ENCODE measurements around the gene FRY.
A peak's percentile ranks its signal among the peaks of the same experiment; 100 is the strongest.

The FRY gene

DNA sequence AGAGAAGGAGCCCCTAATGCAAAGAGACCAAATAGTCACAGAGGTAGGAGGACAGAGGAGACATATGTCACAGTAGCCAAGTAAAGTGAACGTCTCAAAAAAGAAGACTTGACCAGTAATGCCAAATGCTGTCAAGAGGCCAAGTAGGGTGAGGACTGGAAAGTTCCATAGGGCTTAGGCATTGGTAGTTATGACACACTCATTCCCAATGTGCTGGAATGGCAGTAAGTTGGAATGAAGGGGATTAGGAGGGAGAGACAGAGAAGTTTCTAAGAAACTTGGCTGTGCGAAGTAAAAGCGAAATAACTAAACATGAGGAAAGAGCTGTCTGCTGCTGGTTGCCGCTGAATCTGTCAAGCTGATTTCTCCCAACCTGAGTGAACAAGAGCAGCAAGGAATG is 14.9 kb upstream of the FRY start:
- no peak for DNase-seq

GRCh38 chr13:32017474-32017873 is 14.1 kb upstream of the FRY start:
- peak; percentile 53 to 80 (median 73) for DNase-seq

- peak in 3 of 4 experiments; percentile 41 to 60 (median 57) for DNase-seq
Observed at GRCh38 chr13:32019612-32020233, 11.9 kb upstream of the FRY start.

GRCh38 chr13:32021785-32022184 is 9.8 kb upstream of the FRY start:
- no peak for DNase-seq

DNA sequence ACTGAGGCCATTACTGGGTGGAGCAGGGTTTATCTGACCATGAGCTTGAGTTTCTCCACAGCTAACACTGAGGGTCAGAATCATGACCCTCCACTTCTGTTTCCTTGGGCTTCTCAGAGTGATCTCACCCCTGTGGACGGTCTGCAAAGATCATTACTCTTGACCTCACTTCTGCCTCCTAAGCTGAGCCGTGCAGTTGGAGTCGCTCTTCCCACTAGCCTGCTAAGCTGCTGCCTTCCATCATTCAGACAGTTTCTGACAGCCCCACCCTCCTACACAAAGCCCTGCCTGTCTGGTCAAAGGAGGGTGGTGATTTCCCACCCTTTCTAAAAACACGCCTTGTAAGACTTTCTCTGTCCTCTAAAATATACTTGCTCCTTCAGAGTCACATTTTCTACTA is 9.3 kb upstream of the FRY start:
- DNase-seq, result peak; percentile 43 to 60 (median 44)

GRCh38 chr13:32023096-32023495 is 8.5 kb upstream of the FRY start:
- no peak for DNase-seq

GRCh38 chr13:32023698-32024097 is 7.9 kb upstream of the FRY start:
- no peak for DNase-seq

GRCh38 chr13:32024750-32025149 is 6.8 kb upstream of the FRY start:
- DNase-seq, result no peak

GRCh38 chr13:32025730-32026129 is 5.8 kb upstream of the FRY start:
- DNase-seq, result no peak

- DNase-seq, result no peak
Observed at GRCh38 chr13:32026623-32027022, 5.0 kb upstream of the FRY start.

DNA sequence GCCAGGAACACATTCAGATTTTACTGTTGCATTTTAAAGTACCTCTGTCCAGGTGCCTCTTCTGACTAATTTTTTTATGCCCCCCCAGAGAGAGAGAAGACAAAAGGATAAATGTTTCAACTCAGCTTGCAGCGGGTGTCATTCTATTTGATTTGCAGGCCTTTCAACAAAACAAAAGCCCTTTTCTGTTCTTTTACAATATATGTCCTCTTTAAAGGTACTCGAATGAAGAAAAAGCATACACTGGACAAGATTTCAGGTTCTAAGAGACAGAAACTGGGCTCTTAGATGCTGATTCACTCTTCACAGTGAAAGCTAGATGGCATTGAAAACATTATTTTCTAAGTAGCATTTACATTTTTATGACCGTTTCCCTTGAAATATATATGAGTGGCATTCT is 2.9 kb upstream of the FRY start:
- DNase-seq, result no peak

DNA sequence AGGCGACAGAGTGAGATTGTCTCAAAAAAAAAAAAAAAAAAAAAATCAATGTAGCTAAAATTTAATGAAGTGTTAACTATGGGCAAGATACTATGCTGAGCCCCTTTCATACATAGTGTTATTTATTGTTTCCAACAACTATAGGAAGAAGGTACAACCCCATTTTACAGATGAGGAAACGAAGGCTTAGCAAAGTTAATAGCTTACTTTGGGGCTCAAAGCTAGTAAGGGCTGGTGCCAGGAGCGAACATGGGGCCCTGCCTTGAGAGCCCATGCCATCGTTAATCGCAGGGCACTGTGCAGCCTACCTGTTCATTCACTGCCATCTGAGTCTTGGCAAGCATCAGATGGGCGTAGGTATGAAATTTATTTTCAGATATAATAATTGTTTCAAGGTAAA is 1.9 kb upstream of the FRY start:
- no peak for DNase-seq

GRCh38 chr13:32031815-32032370 is 319 bp downstream of the FRY start:
- no peak for DNase-seq

- DNase-seq, result no peak
Observed at GRCh38 chr13:32032759-32033158, 1.2 kb downstream of the FRY start.

DNA sequence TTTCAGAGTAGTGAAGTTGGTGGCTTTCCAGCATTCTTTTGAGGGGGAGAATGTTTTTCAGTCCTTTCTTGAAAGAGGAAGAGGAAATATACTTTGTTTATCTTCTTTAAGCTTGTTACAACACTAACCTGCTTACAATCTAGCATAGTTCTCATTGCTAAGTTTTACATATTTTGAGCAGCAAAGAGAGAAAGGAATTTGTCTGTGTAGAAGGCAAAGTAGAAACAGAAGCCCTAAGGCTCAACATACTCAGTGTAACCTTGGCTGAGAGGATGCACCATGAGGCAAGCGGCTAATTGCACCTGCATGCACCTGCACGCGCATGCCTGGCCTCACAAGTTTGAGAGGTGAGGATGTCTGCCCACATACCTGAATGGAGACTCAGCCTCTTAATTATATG is 2.2 kb downstream of the FRY start:
- DNase-seq, result peak in 2 of 4 experiments; percentile 24 to 37

- DNase-seq, result no peak
Observed at GRCh38 chr13:32035716-32036115, 4.1 kb downstream of the FRY start.

- DNase-seq, result peak; percentile 64 to 83 (median 80)
Observed at GRCh38 chr13:32036126-32036695, 4.6 kb downstream of the FRY start.

GRCh38 chr13:32036757-32037156 is 5.2 kb downstream of the FRY start:
- DNase-seq, result peak in 1 of 4 experiments; percentile 9

GRCh38 chr13:32037471-32037870 is 5.9 kb downstream of the FRY start:
- DNase-seq, result no peak

DNA sequence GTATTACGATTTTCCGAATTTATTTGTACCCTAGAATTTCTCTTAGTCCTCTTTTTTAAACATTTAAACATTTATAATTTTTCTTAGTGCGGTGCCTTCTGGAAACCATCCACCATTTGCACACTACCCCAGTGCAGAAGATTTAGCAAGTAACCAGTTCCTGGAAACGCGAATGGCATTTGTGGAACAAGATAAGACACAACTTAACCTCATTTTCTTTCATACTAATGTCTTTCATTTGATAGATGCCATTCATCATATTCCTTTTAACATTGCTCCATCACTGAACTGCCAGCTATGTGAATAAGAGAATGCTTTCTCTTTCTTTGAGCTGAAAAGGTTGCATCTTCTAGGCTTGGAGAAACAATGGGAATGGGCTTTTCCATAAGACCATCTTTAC is 6.8 kb downstream of the FRY start:
- no peak for DNase-seq

- DNase-seq, result no peak
Observed at GRCh38 chr13:32039056-32039455, 7.5 kb downstream of the FRY start.

DNA sequence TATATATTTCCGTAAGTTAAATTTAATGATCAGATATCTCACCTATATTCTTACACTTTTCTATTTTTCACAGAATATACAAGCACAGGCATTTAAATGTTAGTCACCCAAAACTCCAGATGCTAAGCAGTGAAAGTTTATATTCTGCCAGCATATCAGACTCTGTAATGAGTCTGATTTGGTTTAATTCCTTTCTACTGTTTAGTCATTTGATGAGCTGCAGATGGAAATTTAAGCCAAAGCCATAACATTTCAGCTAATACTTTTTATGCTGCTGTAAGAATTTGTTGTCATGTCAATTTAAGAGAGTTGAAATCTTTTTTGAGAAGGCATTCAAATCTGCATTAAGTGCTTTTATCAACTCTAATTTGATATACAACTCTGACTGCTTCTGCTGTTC is 8.0 kb downstream of the FRY start:
- DNase-seq, result no peak

DNA sequence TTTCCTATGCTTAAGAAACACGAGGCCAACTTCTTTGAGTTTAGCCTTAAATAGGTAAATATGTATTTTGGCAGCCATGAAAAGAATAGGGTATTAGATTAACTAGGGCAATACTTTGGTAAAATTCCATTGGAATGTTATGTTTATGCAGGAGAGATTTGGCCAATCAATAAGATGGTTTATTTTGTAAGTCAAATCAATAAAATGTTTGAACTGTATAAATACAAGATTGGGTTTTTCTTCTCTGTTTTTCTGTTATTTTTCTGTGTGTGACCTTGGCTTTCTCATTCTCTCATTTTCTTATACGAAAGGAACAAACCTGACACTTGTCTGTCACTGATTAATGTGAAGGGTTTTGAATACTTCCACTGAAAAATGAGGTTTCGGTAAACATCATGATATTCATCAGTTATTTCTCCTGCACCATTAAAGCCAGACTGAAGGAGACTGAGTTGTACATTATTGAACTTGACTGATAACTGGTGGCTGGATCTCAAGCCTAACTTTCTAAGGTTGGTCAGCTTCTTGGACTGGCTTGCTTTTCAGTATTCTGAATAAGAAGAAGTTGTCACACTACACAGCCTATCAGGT is 8.6 kb downstream of the FRY start:
- DNase-seq, result no peak

- DNase-seq, result no peak
Observed at GRCh38 chr13:32040689-32041088, 9.1 kb downstream of the FRY start.

All from suppressor macrophage (primary cell).